Peyer's patch (tissue), 4 donors: ENCODE results near the gene LRRC3B. TPM values are rescaled to one million over a fixed set of nuclear protein-coding genes. Genes with fewer than 3 reads are reported as not detected.

Experiments
- DNase-seq, 3 donors: peaks; one replicate each; pipeline ENCODE4 v3.0.0-alpha.2; 2017 to 2019
- H3K27ac ChIP-seq, 4 donors: fragments of 200-600 bp; sonication (generic); one replicate each; pipeline ENCODE4 v1.5.1; 2016 to 2019
- H3K27me3 ChIP-seq, 2 donors: fragments of 200-600 bp; sonication (generic); one replicate each; pipeline ENCODE4 v1.5.1; 2019
- H3K36me3 ChIP-seq, 3 donors: fragments of 200-600 bp; sonication (generic); one replicate each; pipeline ENCODE4 v1.5.1; 2016 to 2019
- H3K4me1 ChIP-seq, 4 donors: fragments of 200-600 bp; sonication (generic); one replicate each; pipeline ENCODE4 v1.5.1; 2016 to 2019
- H3K4me3 ChIP-seq, 4 donors: fragments of 200-600 bp; sonication (generic); 1 replicate in 3 of 4; 2 replicates in 1 of 4; pipeline ENCODE4 v1.5.1; 2016 to 2019; ENCODE audit warnings: mild to moderate bottlenecking in 1 of 4
- H3K9me3 ChIP-seq, 4 donors: fragments of 200-600 bp; sonication (generic); one replicate each; pipeline ENCODE4 v1.5.1; 2016 to 2019; ENCODE audit warnings: mild to moderate bottlenecking in 1 of 4
- CTCF ChIP-seq, 6 experiments: fragments of 450-650 bp in 4 of 6; fragments of 200-600 bp in 2 of 6; sonication (generic) in 1 of 6; IDR thresholded peaks; one replicate each; pipeline ENCODE4 v1.5.1; 2017 to 2019; ENCODE audit warnings: antibody characterized with exemption in 6 of 6, mild to moderate bottlenecking in 3 of 6, moderate library complexity in 1 of 6
- POLR2A ChIP-seq, 2 donors: fragments of 450-650 bp; IDR thresholded peaks; one replicate each; pipeline ENCODE4 v1.5.1; 2017; ENCODE audit warnings: antibody characterized with exemption in 2 of 2, mild to moderate bottlenecking in 2 of 2, moderate library complexity in 2 of 2
- total RNA-seq, 4 donors: library from RNA; depleted of rRNA; stranded (reverse); fragments of >200 nt; gene quantifications; one replicate each; pipeline ENCODE4 v1.1.0, GENCODE V29; 2016

Gene LRRC3B
- total RNA-seq, 4 donors from 2014 or later: not detected

- no peaks in the 10 kb centered on the region for H3K27me3 ChIP-seq
- no peak overlapping the region for H3K27ac ChIP-seq
- DNase-seq: no peak
- TF ChIP-seq CTCF (IDR thresholded peaks at IDR 0.05): no peak
- no peak for TF ChIP-seq POLR2A (IDR thresholded peaks at IDR 0.05)
- no peaks in the 10 kb centered on the region for H3K4me1 ChIP-seq
- H3K9me3 ChIP-seq: no peaks in the 10 kb centered on the region
- no peaks in the 10 kb centered on the region for H3K36me3 ChIP-seq
- no peak overlapping the region for H3K4me3 ChIP-seq
Observed at GRCh38 chr3:26704736-26705135, 82.2 kb downstream of the LRRC3B start.

- H3K36me3 ChIP-seq: no peaks in the 10 kb centered on the region
- no peaks in the 10 kb centered on the region for H3K9me3 ChIP-seq
- H3K4me3 ChIP-seq: no peak overlapping the region
- H3K27ac ChIP-seq: no peak overlapping the region
- no peaks in the 10 kb centered on the region for H3K27me3 ChIP-seq
- no peaks in the 10 kb centered on the region for H3K4me1 ChIP-seq
- TF ChIP-seq POLR2A (IDR thresholded peaks at IDR 0.05): no peak
- no peak for TF ChIP-seq CTCF (IDR thresholded peaks at IDR 0.05)
- DNase-seq: no peak
Observed at GRCh38 chr3:26708501-26708900, 85.9 kb downstream of the LRRC3B start.

- DNase-seq: no peak
- H3K9me3 ChIP-seq: no peaks in the 10 kb centered on the region
Observed at GRCh38 chr3:26712211-26713026, 89.8 kb downstream of the LRRC3B start.

GRCh38 chr3:26713091-26713490, 90.5 kb downstream of the LRRC3B start:
- TF ChIP-seq POLR2A (IDR thresholded peaks at IDR 0.05) (no peak), CTCF (IDR thresholded peaks at IDR 0.05) (no peak)

More at GRCh38 chr3:26712211-26713026, 89.8 kb downstream of the LRRC3B start:
- Histone ChIP-seq H3K36me3 (no peaks in the 10 kb centered on the region), H3K4me1 (no peaks in the 10 kb centered on the region), H3K4me3 (no peak overlapping the region), H3K27ac (no peak overlapping the region), H3K27me3 (no peaks in the 10 kb centered on the region)
- TF ChIP-seq CTCF (IDR thresholded peaks at IDR 0.05) (peak in 5 of 6 experiments; percentile 7 to 43 (median 37)), POLR2A (IDR thresholded peaks at IDR 0.05) (no peak)

GRCh38 chr3:26714485-26714884, 91.9 kb downstream of the LRRC3B start:
- no peaks in the 10 kb centered on the region for H3K9me3 ChIP-seq
- no peaks in the 10 kb centered on the region for H3K27me3 ChIP-seq
- no peak for DNase-seq
- no peak for TF ChIP-seq POLR2A (IDR thresholded peaks at IDR 0.05)
- TF ChIP-seq CTCF (IDR thresholded peaks at IDR 0.05): no peak
- no peak overlapping the region for H3K27ac ChIP-seq
- no peak overlapping the region for H3K4me3 ChIP-seq
- no peaks in the 10 kb centered on the region for H3K36me3 ChIP-seq
- H3K4me1 ChIP-seq: no peaks in the 10 kb centered on the region

More at GRCh38 chr3:26713091-26713490, 90.5 kb downstream of the LRRC3B start:
- no peaks in the 10 kb centered on the region for H3K4me1 ChIP-seq
- H3K9me3 ChIP-seq: no peaks in the 10 kb centered on the region
- H3K27me3 ChIP-seq: no peaks in the 10 kb centered on the region
- H3K4me3 ChIP-seq: no peak overlapping the region
- H3K36me3 ChIP-seq: no peaks in the 10 kb centered on the region
- H3K27ac ChIP-seq: no peak overlapping the region
- DNase-seq: no peak
